GM12891 (cell line): ENCODE measurements around the gene RYR2.

Source experiments
- PAX5 ChIP-seq: IDR thresholded peaks from 2 replicates; pipeline ENCODE4 v1.6.1; 2011; ENCODE audit warnings: low read length, moderate library complexity, mild to moderate bottlenecking; ENCODE audit not compliant: insufficient read depth, severe bottlenecking
- POLR2A ChIP-seq: IDR thresholded peaks from 2 replicates; pipeline ENCODE4 v1.6.1; 2011; ENCODE audit warnings: low read depth, low read length, control low read depth
- POLR2AphosphoS5 ChIP-seq: IDR thresholded peaks from 2 replicates; pipeline ENCODE4 v1.6.1; 2011; ENCODE audit warnings: low read depth, low read length, control low read depth
- TAF1 ChIP-seq: IDR thresholded peaks from 2 replicates; pipeline ENCODE4 v1.6.1; 2011; ENCODE audit warnings: low read depth, low read length, control low read depth

- TF ChIP-seq POLR2A: no peak
- TF ChIP-seq POLR2AphosphoS5: no peak
- no peak for TF ChIP-seq PAX5
- TF ChIP-seq TAF1: no peak
Observed at GRCh38 chr1:237171454-237172117, 129.6 kb downstream of the RYR2 start.
